ENCODE measurements around the gene TNIP3. TPM values are rescaled to one million over a fixed set of nuclear protein-coding genes. Genes with fewer than 3 reads are reported as not detected.

The TNIP3 gene
- total and polyA plus RNA-seq, 12 donors: 0.10 to 0.54 (median 0.21) TPM; not detected in 6

DNA sequence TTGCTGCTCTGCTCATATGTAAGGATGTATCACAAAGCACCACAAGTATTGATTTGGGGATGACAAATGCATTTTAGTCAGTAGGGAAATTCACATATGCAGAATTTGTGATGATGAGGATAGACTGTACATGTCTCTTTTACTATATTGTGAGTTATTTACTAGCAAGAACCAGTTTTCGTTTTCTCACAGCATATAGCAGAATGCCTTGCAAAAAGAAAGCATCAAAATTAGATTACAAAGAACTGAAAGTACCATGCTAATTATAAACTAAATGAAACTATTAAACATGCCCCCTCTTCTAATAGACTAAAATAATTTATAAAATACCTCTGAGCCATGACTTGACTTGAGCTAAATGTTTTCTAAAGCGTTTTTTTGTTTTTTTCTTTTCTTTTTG is 20.1 kb downstream of the TNIP3 start:
- no peaks in the 10 kb centered on the region for H3K4me1 ChIP-seq (replicated peaks in 1 of 2)
- H3K4me3 ChIP-seq: no peak overlapping the region
- H3K27me3 ChIP-seq: no peaks in the 10 kb centered on the region
- no peak overlapping the region for H3K27ac ChIP-seq
- no peaks in the 10 kb centered on the region for H3K36me3 ChIP-seq (replicated peaks in 1 of 2)
- TF ChIP-seq POLR2A (IDR thresholded peaks at IDR 0.05) (no peak), CTCF (IDR thresholded peaks at IDR 0.05) (no peak)
- H3K9me3 ChIP-seq (replicated peaks in 1 of 3): no peaks in the 10 kb centered on the region
- intact Hi-C loops (cut with DNase I): no loop called here
- no peak for DNase-seq
- WGBS, 4 donors: 54 to 86% (median 81%) methylated on average over 2 of the region's 2 CpGs

DNA sequence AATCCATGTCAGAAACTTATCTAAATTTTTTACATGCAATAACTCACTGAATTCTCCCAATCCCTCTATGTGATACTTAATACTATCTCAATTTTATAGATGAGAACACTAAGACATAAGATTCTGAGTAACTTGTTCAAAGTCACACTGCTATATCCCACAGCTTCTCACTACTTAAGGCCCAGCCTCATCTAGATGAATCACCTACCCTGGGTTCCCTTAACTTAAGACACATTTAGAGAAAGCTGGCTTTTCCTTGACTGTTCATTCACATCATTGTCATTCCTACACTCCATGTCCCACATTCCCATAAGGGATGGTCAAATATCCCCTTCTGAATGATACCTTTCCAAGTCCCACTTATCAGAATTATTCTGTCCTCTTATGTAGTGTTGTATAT is 21.0 kb downstream of the TNIP3 start:
- Histone ChIP-seq H3K36me3 (replicated peaks in 1 of 2) (no peaks in the 10 kb centered on the region), H3K4me3 (no peak overlapping the region), H3K9me3 (replicated peaks in 1 of 3) (no peaks in the 10 kb centered on the region), H3K27ac (no peak overlapping the region), H3K27me3 (no peaks in the 10 kb centered on the region), H3K4me1 (replicated peaks in 1 of 2) (no peaks in the 10 kb centered on the region)
- DNase-seq: no peak
- intact Hi-C loops (cut with DNase I): no loop called here
- TF ChIP-seq CTCF (IDR thresholded peaks at IDR 0.05): no peak
- TF ChIP-seq POLR2A (IDR thresholded peaks at IDR 0.05): no peak

DNA sequence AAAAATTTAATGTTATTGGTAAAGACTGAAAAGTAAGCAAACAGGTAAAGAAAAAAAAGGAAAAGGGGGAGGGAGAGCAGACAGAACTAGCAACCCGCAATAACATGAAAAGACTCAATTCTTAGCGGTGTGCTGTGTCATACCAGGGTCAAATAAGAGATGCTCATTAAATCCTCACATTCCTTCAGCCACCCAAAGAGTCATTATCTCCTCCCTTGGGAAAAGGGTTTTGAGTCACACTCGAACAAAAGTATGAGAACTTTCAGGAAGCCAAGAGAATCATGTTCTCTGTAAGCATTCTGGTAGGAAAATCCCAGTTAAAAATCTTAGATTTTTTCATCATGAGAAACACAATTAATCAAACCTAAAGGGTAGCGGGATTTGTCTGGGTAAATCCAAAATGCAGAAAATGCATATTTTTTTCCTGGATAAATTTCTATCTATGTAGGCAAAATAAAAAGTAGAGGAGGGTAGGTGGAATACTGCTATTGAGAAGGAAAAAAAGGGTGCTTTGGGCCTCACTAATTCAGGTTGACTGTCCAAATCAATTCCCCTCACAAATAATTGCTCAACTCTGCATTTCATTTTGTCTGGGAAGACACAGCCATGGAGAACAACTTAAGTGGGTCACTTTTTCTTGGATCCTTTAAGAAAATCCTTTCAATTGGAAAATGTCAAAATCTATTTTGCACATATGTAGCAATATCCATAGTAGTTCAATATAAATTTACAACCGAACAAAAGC is 23.2 kb downstream of the TNIP3 start:
- intact Hi-C loops (cut with DNase I): no loop called here
- TF ChIP-seq CTCF (IDR thresholded peaks at IDR 0.05) (no peak), POLR2A (IDR thresholded peaks at IDR 0.05) (no peak)
- DNase-seq: no peak
- WGBS, 4 donors: 88 to 93% (median 91%) methylated on average over 5 of the region's 5 CpGs
- Histone ChIP-seq H3K4me1 (replicated peaks in 1 of 2) (no peaks in the 10 kb centered on the region), H3K36me3 (replicated peaks in 1 of 2) (no peaks in the 10 kb centered on the region), H3K9me3 (replicated peaks in 1 of 3) (no peaks in the 10 kb centered on the region), H3K27ac (no peak overlapping the region), H3K27me3 (no peaks in the 10 kb centered on the region), H3K4me3 (no peak overlapping the region)

DNA sequence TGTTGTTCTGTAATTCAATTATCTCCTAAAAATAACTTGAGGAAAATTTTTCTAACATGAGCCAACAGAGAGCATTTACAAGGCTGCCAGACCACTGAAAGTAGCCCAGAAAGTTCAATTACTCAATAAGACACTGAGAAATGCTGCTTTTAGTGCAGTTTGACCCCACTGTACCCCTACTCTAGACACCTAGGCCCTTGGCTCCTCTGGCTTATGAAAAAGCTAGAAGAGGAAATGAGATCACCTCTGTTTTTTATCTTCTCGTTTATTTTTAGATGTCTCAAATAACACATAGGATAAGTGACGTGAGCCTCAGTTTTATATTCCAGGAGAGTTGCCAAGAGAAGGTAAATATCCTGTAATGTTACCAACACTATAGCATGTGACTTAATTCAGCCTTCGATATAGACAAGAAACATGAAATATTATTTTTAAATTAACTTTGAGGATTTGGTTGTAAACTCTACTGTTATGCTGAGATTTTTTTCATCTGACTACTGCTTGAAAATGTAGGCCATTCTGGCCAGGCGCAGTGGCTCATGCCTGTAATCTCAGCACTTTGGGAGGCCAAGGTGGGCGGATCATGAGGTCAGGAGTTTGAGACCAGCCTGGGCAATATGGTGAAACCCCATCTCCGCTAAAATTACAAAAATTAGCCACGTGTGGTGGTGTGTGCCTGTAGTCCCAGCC is 24.4 kb downstream of the TNIP3 start:
- intact Hi-C loops (cut with DNase I): no loop called here
- DNase-seq: no peak
- WGBS, 4 donors: 71 to 79% (median 75%) methylated on average over 7 of the region's 7 CpGs
- no peaks in the 10 kb centered on the region for H3K36me3 ChIP-seq (replicated peaks in 1 of 2)
- TF ChIP-seq CTCF (IDR thresholded peaks at IDR 0.05) (no peak), POLR2A (IDR thresholded peaks at IDR 0.05) (no peak)
- no peaks in the 10 kb centered on the region for H3K27me3 ChIP-seq
- H3K4me1 ChIP-seq (replicated peaks in 1 of 2): no peaks in the 10 kb centered on the region
- no peak overlapping the region for H3K27ac ChIP-seq
- no peak overlapping the region for H3K4me3 ChIP-seq
- H3K9me3 ChIP-seq (replicated peaks in 1 of 3): no peaks in the 10 kb centered on the region
